Natural killer cell treated with Interleukin-12 subunit alpha and Interleukin-12 subunit beta and Interleukin-15 and Interleukin-18, amount 100 ng/mL, for 72 hours (primary cell): ENCODE data around the gene DOCK4. TPM values are rescaled to one million over a fixed set of nuclear protein-coding genes. Genes with fewer than 3 reads are reported as not detected.

Experiments used
- ATAC-seq, 2 donors: fragments of 150-1000 bp; cut with Tn5 transposase in 1 of 2; sonication (Bioruptor Pico), chemical (Tn5 transposase) in 1 of 2; 2 replicates each; pipeline ENCODE4 v1.10.0; 2021
- DNase-seq: peaks from one replicate; pipeline ENCODE4 v3.0.0; 2022; ENCODE audit warnings: low spot score
- H3K27ac Mint-ChIP-seq, 2 donors: 1 replicate in 1 of 2; 2 replicates in 1 of 2; pipeline ENCODE4 v1.8.0; 2022; ENCODE audit warnings: mixed read lengths in 2 of 2, mild to moderate bottlenecking in 1 of 2, moderate library complexity in 1 of 2
- H3K27me3 Mint-ChIP-seq, 2 donors: 1 replicate in 1 of 2; 2 replicates in 1 of 2; pipeline ENCODE4 v1.8.0; 2022; ENCODE audit warnings: mixed read lengths in 2 of 2
- H3K36me3 Mint-ChIP-seq: one replicate; pipeline ENCODE4 v1.8.0; 2022; ENCODE audit warnings: mixed read lengths
- H3K4me1 Mint-ChIP-seq, 2 donors: 1 replicate in 1 of 2; 2 replicates in 1 of 2; pipeline ENCODE4 v1.8.0; 2022; ENCODE audit warnings: low read depth in 2 of 2, mixed read lengths in 2 of 2, mild to moderate bottlenecking in 1 of 2
- H3K4me3 Mint-ChIP-seq: one replicate; pipeline ENCODE4 v1.8.0; 2022; ENCODE audit warnings: mixed read lengths
- H3K9me3 Mint-ChIP-seq: 2 replicates; pipeline ENCODE4 v1.8.0; 2022; ENCODE audit warnings: mixed read lengths
- total RNA-seq, 2 donors: library from RNA; stranded (reverse); gene quantifications; one replicate each; pipeline ENCODE4 v1.2.3, GENCODE V29; 2022

DOCK4 gene
- total RNA-seq, 2 donors from 2014 or later: 1.8 to 3.3 TPM

- no peak overlapping the region for H3K27ac Mint-ChIP-seq
- ATAC-seq: no peak
- peaks cover 7% of the 10 kb centered on the region for H3K36me3 Mint-ChIP-seq
- H3K4me3 Mint-ChIP-seq: no peak overlapping the region
- H3K4me1 Mint-ChIP-seq: peaks cover 0 to 2% of the 10 kb centered on the region in 2 donors
- no peak for DNase-seq
- peaks cover 0 to 2% of the 10 kb centered on the region in 2 donors for H3K27me3 Mint-ChIP-seq
- H3K9me3 Mint-ChIP-seq: peaks cover 7% of the 10 kb centered on the region
These were observed 369.6 kb downstream of the DOCK4 start for GRCh38 chr7:111836592-111836991.

DNA sequence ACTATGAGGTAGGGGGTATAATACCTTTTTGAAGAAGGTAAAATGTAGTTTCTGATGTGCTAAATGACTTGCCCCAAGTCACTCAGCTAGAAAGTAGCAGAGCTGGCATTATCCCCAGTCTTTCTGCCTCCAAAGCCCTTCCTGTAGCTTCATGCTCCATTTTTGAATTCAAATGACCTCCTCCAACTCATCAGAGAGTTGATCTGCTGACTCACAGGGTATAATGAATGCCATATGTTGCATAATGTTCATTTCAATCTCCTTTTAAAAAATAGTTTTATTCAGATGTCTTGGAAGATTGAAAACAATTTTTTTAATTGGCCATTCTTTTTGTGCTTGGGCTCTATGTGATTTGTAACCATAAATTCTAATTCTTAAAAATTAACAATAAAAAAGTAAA, 371.1 kb downstream of the DOCK4 start:
- H3K27me3 Mint-ChIP-seq: peaks cover 0 to 11% of the 10 kb centered on the region in 2 donors
- peaks cover 15% of the 10 kb centered on the region for H3K9me3 Mint-ChIP-seq
- ATAC-seq (no peak), DNase-seq (no peak)
- H3K27ac Mint-ChIP-seq: no peak overlapping the region
- H3K4me3 Mint-ChIP-seq: no peak overlapping the region
- H3K4me1 Mint-ChIP-seq: no peaks in the 10 kb centered on the region
- peaks cover 7% of the 10 kb centered on the region for H3K36me3 Mint-ChIP-seq

GRCh38 chr7:111834367-111834766, 371.8 kb downstream of the DOCK4 start:
- no peak for ATAC-seq
- Mint-ChIP-seq H3K4me1 (no peaks in the 10 kb centered on the region), H3K36me3 (peaks cover 7% of the 10 kb centered on the region), H3K27ac (no peak overlapping the region), H3K9me3 (peaks cover 15% of the 10 kb centered on the region), H3K27me3 (peaks cover 0 to 11% of the 10 kb centered on the region in 2 donors), H3K4me3 (no peak overlapping the region)
- no peak for DNase-seq

DNA sequence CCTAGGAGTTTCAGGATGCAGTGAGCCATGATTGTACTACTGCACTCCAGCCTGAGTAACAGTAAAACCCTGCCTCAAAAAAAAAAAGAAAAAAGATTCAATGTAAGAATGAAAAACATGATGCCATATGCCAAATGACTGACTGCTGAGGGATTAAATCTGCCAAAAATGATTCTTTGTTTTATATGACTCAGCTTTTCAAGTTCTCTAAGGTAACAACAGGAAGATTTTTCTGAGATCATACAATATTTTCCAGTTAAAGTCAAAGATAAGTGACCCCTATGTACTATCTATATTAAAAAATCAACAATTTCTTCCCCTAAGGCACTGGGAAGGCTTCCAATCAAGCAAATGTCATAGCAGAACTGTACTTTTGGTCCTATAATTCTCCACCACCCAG, 372.7 kb downstream of the DOCK4 start:
- DNase-seq (no peak), ATAC-seq (no peak)
- Mint-ChIP-seq H3K36me3 (peaks cover 7% of the 10 kb centered on the region), H3K4me3 (no peak overlapping the region), H3K9me3 (peaks cover 15% of the 10 kb centered on the region), H3K4me1 (no peaks in the 10 kb centered on the region), H3K27ac (no peak overlapping the region), H3K27me3 (peaks cover 0 to 11% of the 10 kb centered on the region in 2 donors)

DNA sequence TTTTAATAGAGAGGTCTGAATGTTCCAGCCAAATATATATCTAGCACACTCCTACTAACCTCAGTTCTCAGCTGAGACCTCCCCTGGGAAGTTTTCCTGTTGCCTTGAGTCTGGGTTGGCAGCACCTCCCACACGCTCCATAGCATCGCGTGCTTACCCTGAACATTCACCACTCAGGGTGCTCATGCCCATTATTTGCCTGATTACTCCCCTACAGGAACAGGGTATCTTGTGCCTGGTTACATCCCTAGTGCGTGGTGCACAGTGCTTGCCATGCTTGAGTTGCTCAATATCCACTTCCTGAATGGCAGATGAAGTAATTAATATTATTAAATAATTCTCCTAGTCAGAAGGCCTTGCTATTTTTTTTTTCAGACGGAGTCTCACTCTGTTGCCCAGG, 374.0 kb downstream of the DOCK4 start:
- Mint-ChIP-seq H3K4me1 (no peaks in the 10 kb centered on the region), H3K4me3 (no peak overlapping the region), H3K36me3 (peaks cover 7% of the 10 kb centered on the region), H3K9me3 (peaks cover 15% of the 10 kb centered on the region), H3K27ac (no peak overlapping the region), H3K27me3 (peaks cover 0 to 11% of the 10 kb centered on the region in 2 donors)
- ATAC-seq: no peak
- no peak for DNase-seq

DNA sequence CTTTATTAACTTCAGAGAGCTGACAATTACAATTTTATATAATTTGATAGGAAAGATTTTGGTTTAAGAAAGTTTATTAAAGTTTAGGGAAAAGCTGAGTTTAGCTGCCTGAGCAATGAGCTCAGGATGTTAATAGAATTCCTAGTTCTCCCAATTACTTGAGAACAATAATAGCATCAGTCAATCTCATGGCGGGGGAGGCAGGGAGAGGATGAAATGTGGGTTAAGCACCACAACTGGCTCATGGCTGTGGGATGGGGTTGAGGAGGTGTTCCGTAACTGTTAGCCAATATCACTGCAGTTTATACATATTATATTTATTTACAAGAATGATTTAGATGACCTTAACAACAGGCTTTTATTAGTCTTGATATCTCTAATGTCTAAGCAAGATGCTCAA, 377.0 kb downstream of the DOCK4 start:
- no peak for ATAC-seq
- H3K27me3 Mint-ChIP-seq: peaks cover 0 to 11% of the 10 kb centered on the region in 2 donors

DNA sequence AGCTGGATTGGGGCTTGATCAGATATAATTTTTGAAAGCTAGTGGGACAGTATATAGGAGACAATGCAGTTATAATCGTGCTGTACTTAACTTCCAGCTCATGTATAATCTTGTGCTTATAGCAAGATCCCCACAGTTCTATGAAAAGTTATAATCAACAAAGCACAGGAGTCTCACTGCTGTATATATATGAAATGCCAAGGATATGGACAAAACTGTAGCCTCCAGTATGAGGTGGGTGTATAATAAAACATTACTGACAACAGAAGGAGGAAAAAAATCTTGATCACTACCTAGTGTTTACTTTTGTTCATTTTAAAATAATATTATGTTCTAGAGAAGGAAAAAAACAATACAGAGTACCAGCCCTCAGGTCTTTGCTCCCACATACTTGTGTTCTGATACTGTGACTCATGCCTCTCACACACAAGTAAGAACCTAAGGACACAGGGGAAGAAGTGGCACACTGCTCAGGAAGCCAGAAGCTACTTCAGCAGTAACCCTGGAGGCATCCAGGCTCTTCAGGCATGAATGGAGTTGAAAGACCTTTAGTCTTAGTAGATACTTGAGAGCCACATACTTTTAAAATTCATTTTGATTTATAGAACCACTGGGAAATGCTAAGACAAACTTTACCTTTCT, 378.2 kb downstream of the DOCK4 start:
- ATAC-seq: no peak
- H3K4me1 Mint-ChIP-seq: no peaks in the 10 kb centered on the region
- H3K27me3 Mint-ChIP-seq: peaks cover 0 to 11% of the 10 kb centered on the region in 2 donors
- no peak overlapping the region for H3K27ac Mint-ChIP-seq
- DNase-seq: no peak
- peaks cover 13% of the 10 kb centered on the region for H3K9me3 Mint-ChIP-seq
- no peaks in the 10 kb centered on the region for H3K36me3 Mint-ChIP-seq
- H3K4me3 Mint-ChIP-seq: no peak overlapping the region

More for the DNA sequence above, 377.0 kb downstream of the DOCK4 start:
- H3K9me3 Mint-ChIP-seq: peaks cover 13% of the 10 kb centered on the region
- no peak overlapping the region for H3K4me3 Mint-ChIP-seq
- H3K27ac Mint-ChIP-seq: no peak overlapping the region
- H3K36me3 Mint-ChIP-seq: no peaks in the 10 kb centered on the region
- H3K4me1 Mint-ChIP-seq: no peaks in the 10 kb centered on the region
- DNase-seq: no peak

DNA sequence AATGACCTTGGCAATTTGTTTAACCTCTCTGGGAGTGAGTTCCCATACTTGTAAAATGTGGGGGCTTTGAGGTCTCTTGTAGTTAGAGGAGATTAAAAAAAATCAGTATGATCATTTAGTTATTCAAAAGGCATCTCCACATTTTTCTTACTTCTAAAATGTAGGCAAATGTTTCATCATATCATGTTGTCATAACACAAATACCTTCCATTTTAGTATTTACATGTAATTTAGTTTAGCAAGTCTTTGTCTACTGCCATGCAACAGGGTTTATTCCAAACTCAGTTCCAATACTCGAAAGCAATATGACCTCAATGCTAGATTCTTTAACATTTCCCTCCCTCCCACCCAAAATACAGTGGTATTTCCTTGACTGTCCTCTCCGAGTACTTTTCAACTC, 381.2 kb downstream of the DOCK4 start:
- peaks cover 2% of the 10 kb centered on the region for H3K9me3 Mint-ChIP-seq
- no peak overlapping the region for H3K27ac Mint-ChIP-seq
- H3K36me3 Mint-ChIP-seq: no peaks in the 10 kb centered on the region
- H3K4me3 Mint-ChIP-seq: no peak overlapping the region
- no peaks in the 10 kb centered on the region for H3K27me3 Mint-ChIP-seq
- DNase-seq (no peak), ATAC-seq (no peak)
- H3K4me1 Mint-ChIP-seq: no peaks in the 10 kb centered on the region

DNA sequence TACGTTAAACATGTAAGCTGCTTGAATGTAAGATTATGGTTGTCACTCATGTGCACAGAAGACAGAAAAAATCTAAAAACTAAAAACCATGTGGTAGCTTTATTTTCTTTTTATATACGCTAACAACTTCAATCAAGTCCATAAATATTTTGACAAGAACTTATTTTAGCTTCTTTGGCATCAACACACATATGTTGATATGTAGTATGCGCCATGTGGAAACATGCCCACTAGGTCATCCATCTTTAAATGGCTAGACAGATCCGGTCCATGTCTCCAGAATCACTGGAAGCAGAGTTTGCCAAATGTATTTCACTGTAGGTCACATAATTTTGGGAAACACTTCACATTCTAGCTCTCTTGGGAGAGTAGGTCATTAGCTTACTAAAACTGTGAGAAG, 382.4 kb downstream of the DOCK4 start:
- H3K9me3 Mint-ChIP-seq: peaks cover 2% of the 10 kb centered on the region
- no peak overlapping the region for H3K4me3 Mint-ChIP-seq
- DNase-seq: no peak
- no peaks in the 10 kb centered on the region for H3K4me1 Mint-ChIP-seq
- no peak for ATAC-seq
- no peaks in the 10 kb centered on the region for H3K36me3 Mint-ChIP-seq
- H3K27me3 Mint-ChIP-seq: no peaks in the 10 kb centered on the region
- H3K27ac Mint-ChIP-seq: no peak overlapping the region

DNA sequence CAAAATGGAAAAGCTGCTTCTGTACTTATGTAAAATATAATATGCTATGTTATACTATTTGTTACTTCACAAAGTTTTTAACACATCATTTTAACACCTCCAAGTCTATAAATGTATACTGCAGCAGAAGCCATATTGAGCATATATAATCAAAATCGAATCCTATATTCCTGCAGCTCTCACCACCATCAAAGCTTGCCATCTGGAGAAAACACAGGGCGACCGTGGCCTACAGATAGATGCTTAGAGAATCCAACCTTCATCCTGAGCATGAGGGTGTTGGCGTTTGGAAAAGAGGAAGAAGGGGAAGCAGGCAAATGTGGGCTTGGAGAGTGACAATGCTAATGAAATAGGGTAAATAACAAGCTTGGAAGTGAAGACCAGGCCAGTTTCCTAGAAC, 385.2 kb downstream of the DOCK4 start:
- Mint-ChIP-seq H3K27ac (no peak overlapping the region), H3K27me3 (no peaks in the 10 kb centered on the region), H3K4me3 (no peak overlapping the region), H3K4me1 (no peaks in the 10 kb centered on the region), H3K36me3 (no peaks in the 10 kb centered on the region), H3K9me3 (no peaks in the 10 kb centered on the region)
- ATAC-seq (no peak), DNase-seq (no peak)

DNA sequence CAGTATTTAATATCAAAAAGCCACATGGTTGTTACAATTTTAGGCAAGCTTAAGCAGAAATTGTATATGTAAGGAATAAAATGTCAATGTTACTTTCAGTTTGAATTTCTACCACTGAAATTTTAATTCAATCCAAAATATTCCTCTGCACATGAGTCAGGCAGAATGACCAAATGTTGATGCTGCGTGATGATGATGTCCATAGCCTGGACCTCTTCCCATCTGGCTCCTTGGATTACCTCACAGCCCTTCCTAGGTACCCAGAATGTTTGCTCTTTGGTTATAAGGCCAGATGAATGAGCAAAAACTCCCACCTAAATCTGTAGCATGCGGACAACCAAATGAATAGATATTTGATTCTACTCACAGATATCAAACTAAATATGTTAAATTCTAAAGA, 385.6 kb downstream of the DOCK4 start:
- Mint-ChIP-seq H3K36me3 (no peaks in the 10 kb centered on the region), H3K4me1 (no peaks in the 10 kb centered on the region), H3K27ac (no peak overlapping the region), H3K9me3 (no peaks in the 10 kb centered on the region), H3K27me3 (no peaks in the 10 kb centered on the region), H3K4me3 (no peak overlapping the region)
- ATAC-seq (no peak), DNase-seq (no peak)

GRCh38 chr7:111820121-111820520, 386.1 kb downstream of the DOCK4 start:
- Mint-ChIP-seq H3K9me3 (no peaks in the 10 kb centered on the region), H3K4me1 (no peaks in the 10 kb centered on the region), H3K27ac (no peak overlapping the region), H3K4me3 (no peak overlapping the region), H3K36me3 (no peaks in the 10 kb centered on the region), H3K27me3 (no peaks in the 10 kb centered on the region)
- ATAC-seq (no peak), DNase-seq (no peak)

- Mint-ChIP-seq H3K4me1 (no peaks in the 10 kb centered on the region), H3K4me3 (no peak overlapping the region), H3K36me3 (no peaks in the 10 kb centered on the region), H3K27me3 (no peaks in the 10 kb centered on the region), H3K27ac (no peak overlapping the region), H3K9me3 (no peaks in the 10 kb centered on the region)
- DNase-seq (no peak), ATAC-seq (no peak)
These were observed 390.8 kb downstream of the DOCK4 start for GRCh38 chr7:111815354-111815753.

DNA sequence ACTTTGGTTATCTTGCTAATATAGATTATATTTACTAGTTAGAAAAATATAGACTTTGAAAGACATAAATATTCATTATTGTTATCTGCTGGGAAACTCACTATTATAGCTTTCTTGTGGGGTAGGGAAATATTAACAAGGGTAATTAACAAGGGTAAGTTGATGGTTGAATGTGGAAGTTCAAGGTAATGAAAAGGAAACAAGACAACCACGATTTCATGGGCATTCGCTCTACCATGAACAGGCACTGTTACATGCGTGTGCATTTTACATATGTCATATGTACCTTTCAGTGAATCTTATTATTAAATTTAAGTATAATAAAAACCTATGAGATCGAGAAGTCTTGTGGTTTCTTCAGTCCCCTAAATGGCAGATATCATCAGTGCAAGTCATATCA, 392.9 kb downstream of the DOCK4 start:
- no peaks in the 10 kb centered on the region for H3K4me1 Mint-ChIP-seq
- no peaks in the 10 kb centered on the region for H3K36me3 Mint-ChIP-seq
- no peak overlapping the region for H3K27ac Mint-ChIP-seq
- H3K27me3 Mint-ChIP-seq: no peaks in the 10 kb centered on the region
- no peak for ATAC-seq
- no peak for DNase-seq
- H3K9me3 Mint-ChIP-seq: no peaks in the 10 kb centered on the region
- H3K4me3 Mint-ChIP-seq: no peak overlapping the region

GRCh38 chr7:111806232-111806631, 400.0 kb downstream of the DOCK4 start:
- Mint-ChIP-seq H3K4me1 (no peaks in the 10 kb centered on the region), H3K27me3 (no peaks in the 10 kb centered on the region), H3K36me3 (peaks cover 2% of the 10 kb centered on the region), H3K9me3 (peaks cover 7% of the 10 kb centered on the region), H3K27ac (no peak overlapping the region), H3K4me3 (no peak overlapping the region)
- DNase-seq (no peak), ATAC-seq (no peak)
